GM19455 (cell line): ENCODE data around the gene ABHD14A.

ENCODE experiments used
- ATAC-seq: cut with Tn5 transposase; IDR thresholded peaks from one replicate; pipeline ENCODE4 v1.9.1; 2021; ENCODE audit not compliant: unreplicated experiment

The ABHD14A gene

GRCh38 chr3:51955175-51955892, 19.5 kb upstream of the ABHD14A start, which contains the start of gene GPR62:
GPR62 (plus strand) TSS chr3:51955381; CDS start chr3:51955653, 272 bp downstream.
- no peak for ATAC-seq

- ATAC-seq: no peak
Observed at GRCh38 chr3:51955893-51956770, 18.7 kb upstream of the ABHD14A start.

DNA sequence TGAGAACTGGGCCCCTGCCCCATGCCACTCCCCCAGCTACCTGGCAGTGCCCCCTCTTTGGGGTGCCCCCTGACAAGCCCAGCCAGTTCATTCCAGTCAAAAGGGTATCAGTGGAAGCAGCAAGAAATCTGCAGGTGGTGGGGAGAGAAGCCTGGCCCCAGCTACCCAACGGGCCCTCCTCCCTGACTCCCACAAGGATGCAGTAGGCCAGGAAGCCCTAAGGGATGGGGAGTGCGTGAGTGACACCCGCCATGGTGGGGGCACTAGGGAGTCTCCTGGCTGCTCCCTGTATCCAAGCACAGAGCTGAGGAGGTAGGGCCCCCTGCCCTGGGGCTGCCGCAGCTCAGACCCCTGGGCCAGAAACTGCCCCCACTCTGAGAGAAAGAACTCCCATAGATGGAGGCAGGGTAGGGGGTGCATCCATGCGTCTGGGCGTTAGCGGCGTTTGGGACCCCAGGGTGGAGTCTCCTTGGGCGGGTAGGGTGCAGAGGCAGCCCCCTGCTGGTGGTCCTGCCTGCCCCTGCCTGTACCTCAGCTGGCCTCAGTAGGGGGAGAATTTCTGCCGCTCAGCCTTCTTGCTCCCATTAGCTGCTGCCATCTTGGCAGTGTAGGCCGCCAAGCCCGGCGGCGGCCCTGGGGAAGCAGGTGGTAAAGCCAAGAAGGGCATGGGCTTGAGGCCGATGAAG, 17.2 kb upstream of the ABHD14A start:
- ATAC-seq: no peak

DNA sequence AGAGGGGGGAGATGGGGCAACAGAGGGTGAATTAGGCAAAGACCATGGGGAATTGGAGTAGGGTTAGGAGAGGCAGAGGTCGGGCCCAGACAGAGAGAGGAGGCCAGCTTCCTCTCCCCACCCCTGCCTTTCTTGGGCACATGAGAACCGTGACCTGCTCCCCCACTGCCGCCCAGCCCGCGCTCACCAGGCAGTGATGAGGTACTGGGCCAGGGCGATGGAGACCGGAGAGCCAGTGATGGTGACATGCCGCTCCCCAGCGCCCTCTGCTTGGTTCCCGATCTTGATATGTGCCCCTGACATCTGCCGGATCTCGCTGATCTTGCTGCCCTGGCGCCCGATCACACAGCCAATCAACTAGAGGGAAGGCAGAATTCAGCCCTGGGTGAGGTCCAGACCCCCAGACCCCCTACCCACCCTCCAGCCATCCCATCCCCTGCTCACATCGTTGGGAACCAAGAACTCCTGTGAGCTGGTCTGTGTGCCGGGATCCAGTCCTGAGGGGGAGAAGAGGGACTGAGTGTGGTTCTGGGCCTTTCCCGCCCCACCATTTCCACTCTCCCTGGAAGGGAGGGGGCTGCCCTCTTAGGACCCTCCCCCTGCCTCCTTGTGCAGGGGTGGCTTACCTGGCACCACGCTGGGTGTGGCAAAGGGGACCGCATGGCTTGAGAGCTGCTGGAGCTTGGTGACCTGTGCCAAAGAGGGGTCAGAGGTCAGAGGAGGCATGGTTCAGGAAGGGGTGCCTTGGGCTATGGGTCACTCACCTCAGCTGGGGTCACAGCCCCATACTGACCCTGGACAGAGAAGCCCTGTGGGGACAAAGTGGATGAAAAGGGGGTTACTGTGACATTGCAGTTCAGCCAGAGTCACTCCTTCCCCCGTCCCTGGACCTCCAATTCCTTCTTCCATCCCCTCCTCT, 16.0 kb upstream of the ABHD14A start:
- ATAC-seq: no peak

GRCh38 chr3:51959651-51960050, 15.2 kb upstream of the ABHD14A start:
- no peak for ATAC-seq

DNA sequence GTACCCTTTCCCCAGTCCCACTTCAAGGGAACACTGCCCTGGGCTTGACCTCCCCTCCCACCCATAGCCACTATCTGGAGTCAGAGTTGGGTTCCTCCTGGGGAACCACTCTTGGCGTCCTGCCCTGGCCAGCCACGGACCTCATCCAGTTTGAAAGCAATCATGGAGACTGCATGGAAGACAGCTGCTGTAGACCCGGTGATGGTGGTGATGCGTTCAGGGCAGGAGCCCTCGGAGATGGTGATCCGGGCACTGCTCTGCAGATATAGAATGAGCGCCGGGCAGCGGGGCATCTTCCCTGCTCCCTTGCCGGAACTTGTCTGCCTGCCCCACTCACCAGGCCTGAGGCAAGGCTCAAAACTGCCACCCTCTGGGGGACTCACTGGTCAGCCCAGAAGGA, 14.5 kb upstream of the ABHD14A start:
- ATAC-seq: no peak

- ATAC-seq: no peak
Observed at GRCh38 chr3:51961011-51961410, 13.9 kb upstream of the ABHD14A start.

DNA sequence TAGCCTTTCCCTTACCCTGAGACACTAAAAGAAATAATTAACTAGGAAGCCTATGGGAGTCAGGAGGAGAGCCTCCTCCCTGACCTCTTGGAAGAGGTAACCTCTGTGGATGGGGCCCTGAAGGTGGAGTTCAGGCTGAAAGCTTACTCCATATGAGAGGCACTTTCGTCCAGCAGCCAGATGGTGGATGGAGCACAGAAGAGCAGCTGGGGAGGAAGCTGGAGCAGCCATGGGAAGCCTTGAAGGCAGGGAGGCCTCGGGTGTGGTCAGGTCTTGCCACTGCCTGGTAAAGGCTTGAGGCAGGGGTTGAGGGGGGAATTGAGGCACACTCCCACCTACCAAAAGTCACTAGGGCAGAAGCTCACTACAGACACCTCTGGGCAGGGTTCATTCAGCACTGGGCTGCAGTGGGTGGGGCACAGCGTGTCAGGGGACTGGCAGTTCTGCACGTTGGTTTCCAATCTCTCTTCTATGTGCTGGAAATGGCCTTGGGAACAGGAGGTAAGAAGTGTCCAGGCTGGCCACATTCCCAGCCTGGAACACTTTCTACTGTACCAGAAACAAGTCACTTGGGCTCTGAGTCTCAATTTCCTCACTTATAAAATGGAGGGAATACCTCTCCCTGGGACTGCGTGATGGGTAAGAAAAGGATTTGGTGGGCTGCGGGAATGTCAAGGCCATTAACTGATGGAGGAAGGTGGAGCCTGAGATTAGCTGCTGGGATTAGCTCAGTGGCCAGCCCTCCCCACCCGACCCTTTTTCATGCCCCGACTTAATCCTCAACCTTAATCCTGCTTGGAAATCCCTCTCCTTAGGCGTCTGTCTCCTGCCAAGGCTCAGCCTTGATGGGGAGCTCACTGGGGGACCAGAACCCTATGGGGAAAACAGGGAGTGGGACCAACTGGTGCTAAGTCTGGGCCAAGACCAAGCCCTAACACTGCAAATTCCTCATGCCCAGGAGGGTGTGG, 13.0 kb upstream of the ABHD14A start:
- no peak for ATAC-seq

DNA sequence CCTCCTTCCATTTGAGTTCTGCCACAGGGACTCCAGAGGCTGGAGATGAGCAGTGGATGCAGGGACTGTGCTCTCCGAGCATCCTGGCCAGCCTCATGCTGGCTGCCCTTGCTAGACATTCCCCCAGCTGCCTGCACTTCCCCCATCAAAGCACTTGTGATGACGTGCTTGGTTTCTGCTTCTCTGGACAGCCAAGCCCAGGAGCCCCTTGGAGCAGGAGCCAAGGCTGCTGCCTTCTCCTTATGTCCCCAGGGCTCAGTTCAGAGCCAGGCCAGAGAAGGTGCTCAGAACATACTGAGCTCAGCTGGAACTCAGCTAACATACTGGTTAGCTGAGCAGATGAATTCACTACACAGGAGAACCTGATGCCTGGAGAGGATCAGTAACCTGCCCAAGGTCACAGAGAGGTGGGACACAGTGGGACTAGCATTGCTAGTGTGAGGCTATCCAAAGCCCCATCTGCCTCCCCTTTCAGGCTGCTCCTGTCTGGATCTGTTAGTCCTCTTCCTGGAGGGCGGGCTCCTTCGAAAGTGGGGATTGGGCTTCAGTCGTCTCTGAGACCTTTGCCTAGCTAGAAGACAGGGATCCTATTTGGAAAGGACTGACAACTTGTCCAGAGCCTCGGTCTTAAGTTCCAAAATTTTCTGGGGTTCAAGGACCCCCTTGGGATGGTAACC, 11.9 kb upstream of the ABHD14A start:
- ATAC-seq: no peak

DNA sequence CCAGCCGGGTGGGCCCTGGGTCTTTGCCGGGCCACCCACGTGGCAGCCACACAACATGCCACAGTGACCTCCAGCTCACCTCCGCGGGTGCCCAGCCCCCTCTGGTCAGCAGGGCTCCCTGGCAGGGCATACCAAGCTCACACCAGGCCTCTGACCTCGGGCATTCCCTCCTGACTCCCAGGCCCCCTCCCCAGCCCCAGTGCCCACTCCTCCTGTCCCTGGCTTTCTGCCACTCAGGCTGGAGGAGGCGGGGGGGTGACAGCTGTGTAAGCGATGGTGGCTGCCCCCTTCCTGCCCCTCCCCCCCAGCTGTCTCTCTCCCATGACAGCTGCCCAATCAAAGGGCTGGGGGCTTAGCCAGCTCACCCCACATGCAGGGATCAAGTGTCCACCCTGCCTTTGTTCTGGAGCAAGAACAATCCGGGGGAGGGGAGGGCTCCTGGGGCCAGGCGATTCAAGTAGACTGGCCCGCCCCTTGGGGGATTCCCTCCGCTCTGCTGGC, 10.9 kb upstream of the ABHD14A start:
- ATAC-seq: no peak

GRCh38 chr3:51964521-51964920, 10.3 kb upstream of the ABHD14A start:
- no peak for ATAC-seq

DNA sequence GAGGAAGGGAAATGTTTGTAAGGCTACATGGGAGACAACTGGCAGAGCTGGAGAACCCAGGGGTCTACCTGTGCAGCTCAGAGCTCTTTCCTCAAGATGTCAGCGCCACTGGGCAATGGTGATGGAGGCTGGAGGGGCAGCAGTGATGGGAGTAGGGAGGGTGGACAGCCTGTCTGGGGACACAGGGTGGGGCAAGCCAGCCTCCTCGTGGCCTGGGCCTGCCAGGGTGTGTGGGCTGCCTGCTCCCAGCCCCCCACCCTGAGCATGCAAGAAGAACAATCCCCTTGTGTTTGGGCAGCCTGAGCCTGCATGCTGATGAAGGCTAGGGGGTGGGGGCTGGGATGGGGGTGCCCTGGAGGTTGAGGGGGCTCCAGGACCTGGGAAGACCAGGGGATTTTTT, 8.8 kb upstream of the ABHD14A start:
- no peak for ATAC-seq

GRCh38 chr3:51966486-51966885, 8.4 kb upstream of the ABHD14A start:
- ATAC-seq: no peak

GRCh38 chr3:51966922-51967383, 7.9 kb upstream of the ABHD14A start:
- ATAC-seq: peak; percentile 41

DNA sequence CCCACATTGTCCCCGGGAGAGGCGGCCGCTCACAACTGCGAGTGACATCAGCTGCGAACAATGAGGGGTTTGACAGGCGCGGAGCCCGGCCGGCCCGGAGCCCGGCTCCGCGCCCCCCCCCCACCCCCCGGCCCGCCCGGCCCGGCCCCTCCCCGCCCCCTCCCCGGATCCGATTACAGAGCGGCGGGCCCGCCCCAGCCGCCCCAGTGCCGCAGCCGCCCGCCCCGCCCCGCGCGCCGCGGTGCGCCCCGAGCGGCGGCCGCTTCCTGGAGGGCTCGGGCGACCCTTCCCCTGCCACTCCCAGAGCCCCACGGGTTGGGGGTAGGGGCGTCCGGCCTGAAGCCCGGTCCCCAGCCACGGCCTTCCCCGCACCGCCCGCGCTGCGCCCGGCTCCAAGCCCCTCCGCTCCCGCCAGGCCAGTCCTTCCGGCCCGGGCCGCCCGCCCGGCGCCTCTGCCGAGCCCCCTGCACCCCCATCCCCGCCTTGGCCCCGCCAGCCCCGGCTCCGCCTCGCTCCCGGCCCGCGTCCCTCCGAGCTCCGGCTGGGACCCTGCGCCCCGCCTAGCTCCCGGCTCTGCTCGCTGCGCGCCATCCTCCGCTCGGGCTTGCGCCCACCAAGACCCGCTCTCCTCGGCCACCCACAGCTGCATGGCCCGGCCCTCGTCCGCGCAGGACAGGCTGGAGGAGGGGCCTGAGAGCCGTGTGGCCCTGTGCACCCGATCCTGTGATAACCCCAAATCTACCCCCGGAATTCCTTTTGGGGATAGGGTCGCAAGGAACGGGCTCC, 7.3 kb upstream of the ABHD14A start, which contains the start of gene PCBP4:
Gene PCBP4 (minus strand): TSS at position 71 of the 786 bp plus-strand sequence. CDS start 6,214 bp downstream, outside the sequence.
- ATAC-seq: peak; percentile 58

- ATAC-seq: no peak
Observed at GRCh38 chr3:51968170-51968775, 6.6 kb upstream of the ABHD14A start.
